ENCODE results near the gene CARD10. TPM values are rescaled to one million over a fixed set of nuclear protein-coding genes. Genes with fewer than 3 reads are reported as not detected.

The CARD10 gene
- total RNA-seq, 1 donor from 2014 or later = 64.0 TPM

- Histone ChIP-seq H3K4me3 (ENCODE audit: low read depth, low read length) (no peak overlapping the region), H3K36me3 (ENCODE audit: control insufficient read depth, insufficient read depth, low read length) (no peaks in the 10 kb centered on the region), H3K27me3 (ENCODE audit: control insufficient read depth, insufficient read depth, low read length) (peaks cover 6% of the 10 kb centered on the region)
- no peak for TF ChIP-seq CTCF (IDR thresholded peaks at IDR 0.05; ENCODE audit: insufficient read depth, low read length, poor library complexity, severe bottlenecking)
- DNase-seq (ENCODE audit: low read depth) = no peak
These were observed 55.0 kb downstream of the CARD10 start for GRCh38 chr22:37464181-37464580.

GRCh38 chr22:37462983-37463382 is 56.2 kb downstream of the CARD10 start:
- no peak for DNase-seq (ENCODE audit: low read depth)
- TF ChIP-seq CTCF (IDR thresholded peaks at IDR 0.05; ENCODE audit: insufficient read depth, low read length, poor library complexity, severe bottlenecking) = no peak
- H3K27me3 ChIP-seq (ENCODE audit: control insufficient read depth, insufficient read depth, low read length) = peaks cover 6% of the 10 kb centered on the region
- H3K4me3 ChIP-seq (ENCODE audit: low read depth, low read length) = no peak overlapping the region
- H3K36me3 ChIP-seq (ENCODE audit: control insufficient read depth, insufficient read depth, low read length) = no peaks in the 10 kb centered on the region

GRCh38 chr22:37462436-37462835 is 56.8 kb downstream of the CARD10 start:
- H3K27me3 ChIP-seq (ENCODE audit: control insufficient read depth, insufficient read depth, low read length) = peaks cover 6% of the 10 kb centered on the region
- no peak for DNase-seq (ENCODE audit: low read depth)
- no peak overlapping the region for H3K4me3 ChIP-seq (ENCODE audit: low read depth, low read length)
- H3K36me3 ChIP-seq (ENCODE audit: control insufficient read depth, insufficient read depth, low read length) = no peaks in the 10 kb centered on the region
- TF ChIP-seq CTCF (IDR thresholded peaks at IDR 0.05; ENCODE audit: insufficient read depth, low read length, poor library complexity, severe bottlenecking) = no peak

- DNase-seq (ENCODE audit: low read depth) = no peak
- H3K36me3 ChIP-seq (ENCODE audit: control insufficient read depth, insufficient read depth, low read length) = no peaks in the 10 kb centered on the region
- H3K4me3 ChIP-seq (ENCODE audit: low read depth, low read length) = no peak overlapping the region
- peaks cover 6% of the 10 kb centered on the region for H3K27me3 ChIP-seq (ENCODE audit: control insufficient read depth, insufficient read depth, low read length)
- TF ChIP-seq CTCF (IDR thresholded peaks at IDR 0.05; ENCODE audit: insufficient read depth, low read length, poor library complexity, severe bottlenecking) = no peak
These were observed 57.3 kb downstream of the CARD10 start for GRCh38 chr22:37461961-37462360.

- Histone ChIP-seq H3K36me3 (ENCODE audit: control insufficient read depth, insufficient read depth, low read length) (no peaks in the 10 kb centered on the region), H3K4me3 (ENCODE audit: low read depth, low read length) (no peak overlapping the region), H3K27me3 (ENCODE audit: control insufficient read depth, insufficient read depth, low read length) (peaks cover 6% of the 10 kb centered on the region)
- TF ChIP-seq CTCF (IDR thresholded peaks at IDR 0.05; ENCODE audit: insufficient read depth, low read length, poor library complexity, severe bottlenecking) = no peak
- no peak for DNase-seq (ENCODE audit: low read depth)
These were observed 58.5 kb downstream of the CARD10 start for GRCh38 chr22:37460684-37461083.

- DNase-seq (ENCODE audit: low read depth) = no peak
- TF ChIP-seq CTCF (IDR thresholded peaks at IDR 0.05; ENCODE audit: insufficient read depth, low read length, poor library complexity, severe bottlenecking) = no peak
- Histone ChIP-seq H3K36me3 (ENCODE audit: control insufficient read depth, insufficient read depth, low read length) (no peaks in the 10 kb centered on the region), H3K27me3 (ENCODE audit: control insufficient read depth, insufficient read depth, low read length) (peaks cover 6% of the 10 kb centered on the region), H3K4me3 (ENCODE audit: low read depth, low read length) (no peak overlapping the region)
These were observed 60.0 kb downstream of the CARD10 start for GRCh38 chr22:37459206-37459605.
